Measurements from ENCODE around the gene CAPNS1. TPM values are rescaled to one million over a fixed set of nuclear protein-coding genes. Genes with fewer than 3 reads are reported as not detected.

Gene CAPNS1
- total RNA-seq (2011; cell fraction: chromatin; rRNA removed; ENCODE audit: low replicate concordance) = 75.9 and 160 TPM in 2 replicates
- 99.5 and 114 TPM in 2 replicates for total RNA-seq (2011; cell fraction: nucleolus; rRNA removed)
- total RNA-seq (2011; cell fraction: nucleoplasm; rRNA removed) = 111 and 114 TPM in 2 replicates
- total RNA-seq (2014; rRNA removed) (171 and 230 TPM in 2 replicates), total RNA-seq (2014; rRNA removed; fragmentation: Illumina TruSeq; extraction: Trizol) (173 and 179 TPM in 2 replicates), total RNA-seq (2015; rRNA removed; fragmentation: Illumina TruSeq; extraction: Trizol) (307 and 310 TPM in 2 replicates), total RNA-seq (2021) (400 and 436 TPM in 2 replicates), polyA plus RNA-seq (2011; rRNA removed) (363 and 480 TPM in 2 replicates), polyA plus RNA-seq (2014; fragmentation: Illumina TruSeq; extraction: Trizol) (576 and 589 TPM in 2 replicates), polyA plus RNA-seq (2014; fragmentation: Nextera tagmentation; extraction: Ambion mirVana) (100 to 1,000 TPM in 1 of 2 experiments, 10 to 100 TPM in 1; 77.9 to 115 TPM), polyA plus RNA-seq (2014; rRNA removed) (244 and 258 TPM in 2 replicates), polyA minus RNA-seq (2011; rRNA and poly(A)+ RNA removed) (362 and 383 TPM in 2 replicates), Bru-seq, nascent RNA (percentile 81 among the genes with signal in this experiment), BruChase-seq, experiment 1, labeled RNA remaining after a 2-hour chase (percentile 73 among the genes with signal in this experiment), BruChase-seq, experiment 2, labeled RNA remaining after a 6-hour chase (percentile 72 among the genes with signal in this experiment)
- polyA plus RNA-seq (2011; cell fraction: cytosol; rRNA removed) = 251 and 533 TPM in 2 replicates
- 166 and 183 TPM in 2 replicates for polyA plus RNA-seq (2011; cell fraction: nucleus; rRNA removed)
- polyA plus RNA-seq (2012) = 488 and 560 TPM in 2 replicates
- 263 and 311 TPM in 2 replicates for polyA minus RNA-seq (2011; cell fraction: cytosol; rRNA and poly(A)+ RNA removed)
- 26.4 and 46.1 TPM in 2 replicates for polyA minus RNA-seq (2011; cell fraction: nucleus; rRNA and poly(A)+ RNA removed)
- long read RNA-seq, experiment 1, transcript CAPNS1-201 (11 exons, 1,918 nt) = major isoform, 61 of 229 reads
- long read RNA-seq, experiment 1, partial matches to known transcripts = 128 of 229 reads
- long read RNA-seq, experiment 1, other reads (novel, unspliced or antisense) = 40 of 229 reads
- long read RNA-seq, experiment 2, transcript CAPNS1-201 (11 exons, 1,918 nt) = major isoform, 126 of 468 reads
- long read RNA-seq, experiment 2, partial matches to known transcripts = 288 of 468 reads
- long read RNA-seq, experiment 2, other reads (novel, unspliced or antisense) = 52 of 468 reads
- long read RNA-seq, experiment 3, partial matches to known transcripts = 14 of 14 reads
- long read RNA-seq, experiment 3, other reads (novel, unspliced or antisense) = 0 of 14 reads

DNA sequence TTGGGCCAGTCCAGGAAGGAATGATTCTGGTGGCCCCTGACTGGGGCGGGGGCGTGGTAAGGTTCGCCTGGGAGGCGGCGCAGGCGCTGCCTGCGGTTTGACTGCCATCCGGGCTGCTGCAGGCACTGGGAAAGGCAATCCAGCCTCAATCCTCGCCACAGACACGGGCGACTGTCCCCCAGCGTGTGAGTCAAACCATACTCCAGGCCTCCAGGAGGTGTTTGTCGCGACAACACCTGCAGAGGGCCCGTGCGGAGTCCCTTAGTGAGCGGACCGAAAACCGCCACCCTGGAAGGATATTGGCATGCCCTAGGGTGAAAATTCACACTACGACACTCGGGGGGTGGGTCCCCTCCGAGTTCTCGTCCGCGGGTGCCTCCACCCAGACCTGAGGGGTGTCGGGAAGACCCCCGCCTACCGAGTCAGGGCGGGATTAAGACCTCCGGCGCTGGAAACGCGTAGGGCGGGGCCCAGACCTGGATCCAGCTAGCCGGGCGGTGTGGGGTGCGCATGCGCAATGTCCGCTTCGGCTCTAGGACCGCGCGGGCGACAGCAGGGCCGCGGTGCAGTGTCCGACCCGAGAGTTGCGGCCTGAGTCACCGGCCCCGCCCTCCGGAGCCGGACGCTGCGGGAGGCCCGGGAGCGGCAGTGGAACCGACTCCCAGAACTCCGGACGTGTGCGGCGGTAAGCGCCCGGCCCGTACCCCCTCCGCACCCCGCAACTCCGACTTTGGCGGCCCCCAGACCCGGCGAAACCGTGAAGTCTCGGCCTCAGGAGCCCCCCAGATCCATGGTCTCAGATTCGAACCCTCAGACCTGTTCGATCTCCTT, at the start of gene CAPNS1:
Gene CAPNS1, plus strand, starts transcription at position 594 of the 831 bp plus-strand sequence. CDS start 946 bp downstream, outside the sequence.
- H3K9me3 ChIP-seq (replicated peaks; ENCODE audit: control insufficient read depth, insufficient read depth, low read depth, low read length) = no peaks in the 10 kb centered on the region
- H3K4me3 ChIP-seq = peak within 1 kb of the TSS; percentile 95
- H2AFZ ChIP-seq (ENCODE audit: low read depth, low read length) = peak within 1 kb of the TSS; percentile 97
- H3K4me2 ChIP-seq (ENCODE audit: insufficient read depth, low read length) = peak within 1 kb of the TSS; percentile 96
- peak; percentile 87 for ATAC-seq
- peaks cover 27% of the 10 kb centered on the region for H3K36me3 ChIP-seq (ENCODE audit: control insufficient read depth, insufficient read depth, low read length)
- H3K79me2 ChIP-seq (ENCODE audit: control insufficient read depth, insufficient read depth, low read length) = peaks cover 26% of the 10 kb centered on the region
- no TSS peak for BruUV-seq (replicated peaks)
- in situ Hi-C loops (cut with MboI) = no loop called here
- WGBS (ENCODE audit: insufficient coverage, low coverage, missing lambda C conversion rate) = under 1% methylated on average over 62 of the region's 75 CpGs
- intact Hi-C loops (cut with micrococcal nuclease) = loop anchor here (1.0 to 2.0 kb wide), 2 partner anchors 11 to 25 kb away; partner anchors contain the start of genes POLR2I and TBCB
- peak; percentile 94 for FAIRE-seq
- CTCF ChIA-PET (ENCODE audit: low intra/inter-chr PET ratio) = interaction anchor here (0.6 to 0.7 kb wide), 2 partner anchors 15 to 28 kb away, joined by 3 read pairs; no protein-coding TSS in a partner anchor
- peaks cover 13 to 37% of the 10 kb centered on the region in 2 experiments for H3K4me1 ChIP-seq (replicated peaks in 1 of 2; ENCODE audit: control insufficient read depth in 2 of 2, insufficient read depth in 2 of 2, low read length in 2 of 2)
- peaks cover 8% of the 10 kb centered on the region for H3K9me1 ChIP-seq (ENCODE audit: control insufficient read depth, insufficient read depth, low read length)
- POLR2A ChIA-PET = interaction anchor here (0.5 to 2.1 kb wide), 6 partner anchors 10 to 965 kb away, joined by 3 to 9 read pairs (median 3); partner anchors contain the start of gene LIN37
- DNase-seq (ENCODE audit: extremely low read depth in 1 of 4, low spot score in 3 of 4) = peak; percentile 95 to 98 (median 96)
- H3K9ac ChIP-seq (ENCODE audit: insufficient read depth in 1 of 2, low read depth in 2 of 2, low read length in 2 of 2) = peak within 1 kb of the TSS; percentile 98 to 99
- peak within 1 kb of the TSS; percentile 99 for H3K27ac ChIP-seq (ENCODE audit: extremely low read depth, low read depth, low read length)
- peaks cover 11% of the 10 kb centered on the region for H4K20me1 ChIP-seq (replicated peaks; ENCODE audit: control insufficient read depth, insufficient read depth, low read length)
- no peaks in the 10 kb centered on the region for H3K27me3 ChIP-seq (ENCODE audit: control insufficient read depth in 2 of 2, insufficient read depth in 2 of 2, low read length in 2 of 2)
- peak in 2 of 3 experiments; percentile 53 to 66 for TF ChIP-seq YY1 (IDR thresholded peaks at IDR 0.05; ENCODE audit: borderline replicate concordance in 1 of 3, control insufficient read depth in 1 of 3, extremely low read depth in 1 of 3, insufficient read depth in 3 of 3, insufficient read length in 1 of 3, insufficient replicate concordance in 2 of 3, low read depth in 1 of 3, low read length in 2 of 3)
- no peak for TF ChIP-seq WHSC1 (IDR thresholded peaks at IDR 0.05; ENCODE audit: low read length)
- no peak; the same call in 1 of the 2 replicates for TF ChIP-seq MAFK (IDR thresholded peaks at IDR 0.05; ENCODE audit: low read length)
- no peak for TF ChIP-seq NR1H2 (CRISPR knock-in tag; IDR thresholded peaks at IDR 0.05)
- TF ChIP-seq MTA2 (IDR thresholded peaks at IDR 0.05; ENCODE audit: low read depth) = no peak
- peak; percentile 53; the same call in 1 of the 2 replicates for TF ChIP-seq ILF3 (IDR thresholded peaks at IDR 0.05; ENCODE audit: borderline replicate concordance)
- TF ChIP-seq, protein P1, sequence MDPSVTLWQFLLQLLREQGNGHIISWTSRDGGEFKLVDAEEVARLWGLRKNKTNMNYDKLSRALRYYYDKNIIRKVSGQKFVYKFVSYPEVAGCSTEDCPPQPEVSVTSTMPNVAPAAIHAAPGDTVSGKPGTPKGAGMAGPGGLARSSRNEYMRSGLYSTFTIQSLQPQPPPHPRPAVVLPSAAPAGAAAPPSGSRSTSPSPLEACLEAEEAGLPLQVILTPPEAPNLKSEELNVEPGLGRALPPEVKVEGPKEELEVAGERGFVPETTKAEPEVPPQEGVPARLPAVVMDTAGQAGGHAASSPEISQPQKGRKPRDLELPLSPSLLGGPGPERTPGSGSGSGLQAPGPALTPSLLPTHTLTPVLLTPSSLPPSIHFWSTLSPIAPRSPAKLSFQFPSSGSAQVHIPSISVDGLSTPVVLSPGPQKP (CRISPR knock-in tag; IDR thresholded peaks at IDR 0.05) = no peak
- TF ChIP-seq ZKSCAN8 (CRISPR knock-in tag; IDR thresholded peaks at IDR 0.05) = no peak
- TF ChIP-seq ZNF699 (CRISPR knock-in tag; IDR thresholded peaks at IDR 0.05; ENCODE audit: insufficient replicate concordance) = no peak
- no peak for TF ChIP-seq XRCC4 (IDR thresholded peaks at IDR 0.05; ENCODE audit: extremely low read depth, insufficient read depth, insufficient read length)
- 0 out of 2 replicates have a peak, but pooled peaks have one; percentile 76 for TF ChIP-seq RUNX1 (IDR thresholded peaks at IDR 0.05; ENCODE audit: low read depth)
- no peak for TF ChIP-seq ZBTB26 (CRISPR knock-in tag; IDR thresholded peaks at IDR 0.05)
- peak; percentile 52 for TF ChIP-seq GABPA (tag; conservative IDR thresholded peaks at IDR 0.05; ENCODE audit: low read depth)

Measured in K562 (cell line).